ENCODE measurements around the gene UGT1A9.

UGT1A9 gene

DNA sequence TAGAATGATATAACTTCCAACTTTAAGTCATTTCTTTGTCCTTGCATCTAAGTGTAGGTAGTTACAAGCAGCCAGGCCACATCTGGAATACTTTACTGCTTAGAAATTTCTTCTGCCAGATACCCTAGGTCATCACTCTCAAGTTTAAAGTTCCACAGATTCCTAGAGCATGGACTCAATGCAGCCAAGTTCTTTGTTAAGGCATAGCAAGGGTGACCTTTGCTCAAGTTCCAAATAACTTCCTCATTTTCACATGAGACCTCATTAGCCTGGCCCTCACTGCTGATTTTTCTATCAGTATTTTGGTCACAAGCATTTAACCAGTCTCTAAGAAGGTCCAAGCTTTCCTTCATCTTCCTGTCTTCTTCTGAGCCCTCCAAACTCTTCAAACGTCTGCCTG lies 7.8 kb upstream of the UGT1A9 start:
- H3K27ac ChIP-seq (ENCODE audit: low read depth, low read length), result no peak overlapping the region
- no peaks in the 10 kb centered on the region for H3K9me2 ChIP-seq (replicated peaks; ENCODE audit: insufficient read depth, low read length)
- no peak overlapping the region for H3K9ac ChIP-seq (ENCODE audit: low read length)
- H3K9me3 ChIP-seq (ENCODE audit: insufficient read depth, low read length), result no peaks in the 10 kb centered on the region
- no peaks in the 10 kb centered on the region for H3K79me2 ChIP-seq (ENCODE audit: insufficient read depth, low read length)
- no peaks in the 10 kb centered on the region for H4K20me1 ChIP-seq (ENCODE audit: low read depth, low read length)
- no peaks in the 10 kb centered on the region for H3K27me3 ChIP-seq (ENCODE audit: low read length)
- H3K4me2 ChIP-seq (ENCODE audit: low read depth, low read length, poor library complexity, severe bottlenecking), result no peak overlapping the region
- H2AFZ ChIP-seq (ENCODE audit: low read depth, low read length, severe bottlenecking), result no peak overlapping the region
- no peak overlapping the region for H3K4me3 ChIP-seq (ENCODE audit: insufficient read depth, low read length, poor library complexity, severe bottlenecking)
- no peaks in the 10 kb centered on the region for H3K36me3 ChIP-seq (ENCODE audit: low read length)
- no peaks in the 10 kb centered on the region for H3F3A ChIP-seq (ENCODE audit: insufficient read depth)
- TF ChIP-seq, protein P1, sequence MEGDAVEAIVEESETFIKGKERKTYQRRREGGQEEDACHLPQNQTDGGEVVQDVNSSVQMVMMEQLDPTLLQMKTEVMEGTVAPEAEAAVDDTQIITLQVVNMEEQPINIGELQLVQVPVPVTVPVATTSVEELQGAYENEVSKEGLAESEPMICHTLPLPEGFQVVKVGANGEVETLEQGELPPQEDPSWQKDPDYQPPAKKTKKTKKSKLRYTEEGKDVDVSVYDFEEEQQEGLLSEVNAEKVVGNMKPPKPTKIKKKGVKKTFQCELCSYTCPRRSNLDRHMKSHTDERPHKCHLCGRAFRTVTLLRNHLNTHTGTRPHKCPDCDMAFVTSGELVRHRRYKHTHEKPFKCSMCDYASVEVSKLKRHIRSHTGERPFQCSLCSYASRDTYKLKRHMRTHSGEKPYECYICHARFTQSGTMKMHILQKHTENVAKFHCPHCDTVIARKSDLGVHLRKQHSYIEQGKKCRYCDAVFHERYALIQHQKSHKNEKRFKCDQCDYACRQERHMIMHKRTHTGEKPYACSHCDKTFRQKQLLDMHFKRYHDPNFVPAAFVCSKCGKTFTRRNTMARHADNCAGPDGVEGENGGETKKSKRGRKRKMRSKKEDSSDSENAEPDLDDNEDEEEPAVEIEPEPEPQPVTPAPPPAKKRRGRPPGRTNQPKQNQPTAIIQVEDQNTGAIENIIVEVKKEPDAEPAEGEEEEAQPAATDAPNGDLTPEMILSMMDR (IDR thresholded peaks at IDR 0.05; ENCODE audit: insufficient read depth, low read length, poor library complexity, severe bottlenecking), result no peak
- TF ChIP-seq EZH2phosphoT487 (conservative IDR thresholded peaks at IDR 0.05; ENCODE audit: low read length), result no peak

DNA sequence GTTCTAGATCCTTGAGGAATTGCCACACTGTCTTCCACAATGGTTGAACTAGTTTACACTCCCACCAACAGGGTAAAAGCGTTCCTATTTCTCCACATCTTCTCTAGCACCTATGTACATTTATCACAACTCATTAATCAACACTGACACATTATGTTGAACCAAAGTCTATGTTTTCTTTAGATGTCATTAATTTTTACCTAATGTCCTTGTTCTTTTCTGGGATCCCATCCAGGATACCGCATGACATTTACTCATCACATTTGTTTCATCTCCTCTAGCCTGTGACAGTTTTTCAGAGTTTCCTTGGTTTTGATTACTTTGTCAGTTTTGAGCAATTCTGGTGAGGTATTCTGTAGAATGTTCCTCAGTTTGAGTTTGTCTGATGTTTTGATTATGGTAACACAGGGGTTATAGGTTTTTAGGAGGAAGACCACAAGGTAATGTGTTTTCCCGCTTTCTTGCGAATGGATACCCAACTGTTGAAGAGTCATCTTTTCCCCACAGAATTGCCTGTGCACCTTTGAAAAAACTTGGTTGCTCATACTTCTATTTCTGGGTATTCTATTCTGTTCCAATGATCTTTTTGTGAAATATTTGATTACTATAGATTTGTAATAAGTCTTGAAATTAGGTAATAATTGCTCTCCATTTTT lies 3.0 kb upstream of the UGT1A9 start:
- Histone ChIP-seq H3K79me2 (ENCODE audit: insufficient read depth, low read length) (no peaks in the 10 kb centered on the region), H3K9ac (ENCODE audit: low read length) (no peak overlapping the region), H3K27me3 (ENCODE audit: low read length) (no peaks in the 10 kb centered on the region), H4K20me1 (ENCODE audit: low read depth, low read length) (no peaks in the 10 kb centered on the region), H3K27ac (ENCODE audit: low read depth, low read length) (no peak overlapping the region), H3K4me3 (ENCODE audit: insufficient read depth, low read length, poor library complexity, severe bottlenecking) (no peak overlapping the region), H3K4me2 (ENCODE audit: low read depth, low read length, poor library complexity, severe bottlenecking) (no peak overlapping the region), H3F3A (ENCODE audit: insufficient read depth) (no peaks in the 10 kb centered on the region), H3K36me3 (ENCODE audit: low read length) (no peaks in the 10 kb centered on the region), H2AFZ (ENCODE audit: low read depth, low read length, severe bottlenecking) (no peak overlapping the region), H3K9me3 (ENCODE audit: insufficient read depth, low read length) (no peaks in the 10 kb centered on the region), H3K9me2 (replicated peaks; ENCODE audit: insufficient read depth, low read length) (no peaks in the 10 kb centered on the region)
- TF ChIP-seq, protein P1 (IDR thresholded peaks at IDR 0.05; ENCODE audit: insufficient read depth, low read length, poor library complexity, severe bottlenecking), result no peak

DNA sequence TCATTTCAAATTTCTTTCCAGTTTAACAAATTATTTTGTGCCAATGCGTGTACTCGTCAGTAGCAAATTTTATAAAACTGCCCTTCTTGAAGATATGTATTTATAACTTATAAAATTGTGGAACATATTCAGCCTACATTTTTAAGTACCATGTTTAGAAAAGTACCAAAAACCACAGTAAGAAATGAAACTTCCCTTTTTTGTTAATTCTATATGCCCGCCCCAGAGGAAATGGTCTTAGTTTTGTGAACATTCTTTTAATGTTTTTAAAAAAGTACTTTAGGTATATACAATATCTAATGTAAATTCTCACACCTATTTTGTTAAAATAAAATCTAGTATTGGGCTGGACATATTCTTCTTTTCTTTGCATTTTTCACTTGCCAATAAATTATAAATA lies 1.2 kb downstream of the UGT1A9 start:
- Histone ChIP-seq H2AFZ (ENCODE audit: low read depth, low read length, severe bottlenecking) (no peak overlapping the region), H3K79me2 (ENCODE audit: insufficient read depth, low read length) (no peaks in the 10 kb centered on the region), H3K4me2 (ENCODE audit: low read depth, low read length, poor library complexity, severe bottlenecking) (no peak overlapping the region), H3K9me2 (replicated peaks; ENCODE audit: insufficient read depth, low read length) (no peaks in the 10 kb centered on the region), H3K9me3 (ENCODE audit: insufficient read depth, low read length) (no peaks in the 10 kb centered on the region), H3K9ac (ENCODE audit: low read length) (no peak overlapping the region), H4K20me1 (ENCODE audit: low read depth, low read length) (no peaks in the 10 kb centered on the region), H3K36me3 (ENCODE audit: low read length) (no peaks in the 10 kb centered on the region), H3F3A (ENCODE audit: insufficient read depth) (no peaks in the 10 kb centered on the region), H3K27ac (ENCODE audit: low read depth, low read length) (no peak overlapping the region), H3K4me3 (ENCODE audit: insufficient read depth, low read length, poor library complexity, severe bottlenecking) (no peak overlapping the region), H3K27me3 (ENCODE audit: low read length) (no peaks in the 10 kb centered on the region)
- no peak for TF ChIP-seq EZH2phosphoT487 (conservative IDR thresholded peaks at IDR 0.05; ENCODE audit: low read length)
- TF ChIP-seq, protein P1 (IDR thresholded peaks at IDR 0.05; ENCODE audit: insufficient read depth, low read length, poor library complexity, severe bottlenecking), result no peak

Data from SU-DHL-6 (cell line).